Bone marrow (tissue), 2 donors: ENCODE results near the gene TFF2.

ENCODE experiments used
- DNase-seq, 2 donors: peaks; one replicate each; lab custom pipeline; 2025; lab: John Stamatoyannopoulos, UW

TFF2 gene

GRCh38 chr21:42350927-42351426 is at the start of gene TFF2:
TSS of gene TFF2 (minus strand) at chr21:42350994. CDS start at chr21:42350957, 37 bp downstream.
- no peak for DNase-seq

GRCh38 chr21:42400525-42400924 is 49.7 kb upstream of the TFF2 start:
- DNase-seq: no peak

GRCh38 chr21:42398436-42399028 is 47.7 kb upstream of the TFF2 start:
- DNase-seq: no peak

GRCh38 chr21:42397746-42398394 is 47.1 kb upstream of the TFF2 start:
- DNase-seq: no peak

GRCh38 chr21:42396799-42397745 is 46.3 kb upstream of the TFF2 start:
- no peak for DNase-seq

- no peak for DNase-seq
Observed at GRCh38 chr21:42395905-42396651, 45.3 kb upstream of the TFF2 start, which contains the start of gene TMPRSS3. TSS of gene TMPRSS3 (minus strand) at chr21:42396052. CDS start at chr21:42395417, 635 bp downstream.

GRCh38 chr21:42395302-42395701 is 44.5 kb upstream of the TFF2 start:
- DNase-seq: no peak

GRCh38 chr21:42393443-42393950 is 42.7 kb upstream of the TFF2 start:
- DNase-seq: no peak

GRCh38 chr21:42392731-42393442 is 42.1 kb upstream of the TFF2 start:
- DNase-seq: no peak

GRCh38 chr21:42391297-42391696 is 40.5 kb upstream of the TFF2 start:
- no peak for DNase-seq

- no peak for DNase-seq
Observed at GRCh38 chr21:42390696-42391095, 39.9 kb upstream of the TFF2 start.

GRCh38 chr21:42390193-42390592 is 39.4 kb upstream of the TFF2 start:
- no peak for DNase-seq

- no peak for DNase-seq
Observed at GRCh38 chr21:42389449-42389835, 38.6 kb upstream of the TFF2 start.

- no peak for DNase-seq
Observed at GRCh38 chr21:42388740-42389448, 38.1 kb upstream of the TFF2 start.

GRCh38 chr21:42387843-42388340 is 37.1 kb upstream of the TFF2 start:
- no peak for DNase-seq

- peak in 1 of 2 donors; percentile 50 for DNase-seq
Observed at GRCh38 chr21:42387164-42387563, 36.4 kb upstream of the TFF2 start.

- DNase-seq: no peak
Observed at GRCh38 chr21:42386034-42386591, 35.3 kb upstream of the TFF2 start.

GRCh38 chr21:42385619-42386018 is 34.8 kb upstream of the TFF2 start:
- DNase-seq: no peak

GRCh38 chr21:42384989-42385388 is 34.2 kb upstream of the TFF2 start:
- DNase-seq: no peak
